Measurements from ENCODE around the gene DTNBP1.

DNA sequence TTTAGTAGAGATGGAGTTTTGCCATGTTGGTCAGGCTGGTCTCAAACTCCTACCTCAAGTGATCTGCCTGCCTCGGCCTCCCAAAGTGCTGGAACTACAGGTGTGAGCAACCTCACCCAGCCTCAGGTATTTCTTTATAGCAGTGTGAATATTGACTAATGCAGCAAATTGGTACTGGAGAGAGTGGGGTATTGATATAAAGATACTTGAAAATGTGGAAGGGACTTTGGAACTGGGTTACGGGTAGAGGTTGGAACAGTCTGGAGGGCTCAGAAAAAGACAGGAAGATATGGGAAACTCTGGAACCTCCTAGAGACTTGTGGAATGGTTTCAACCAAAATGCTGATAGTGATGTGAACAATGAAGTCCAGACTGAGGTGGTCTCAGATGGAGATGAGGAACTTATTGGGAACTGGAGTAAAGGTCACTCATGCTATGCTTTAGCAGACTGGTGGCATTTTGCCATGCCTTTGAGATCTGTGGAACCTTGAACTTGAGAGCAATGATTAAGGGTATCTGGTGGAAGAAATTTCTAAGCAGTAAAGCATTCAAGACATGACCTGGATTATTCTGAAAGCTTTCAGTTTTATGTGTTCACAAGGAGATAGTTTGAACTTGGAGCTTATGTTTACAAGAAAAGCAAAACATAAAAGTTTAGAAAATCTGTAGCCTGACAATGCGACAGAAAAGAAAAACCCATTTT, 127.2 kb downstream of the DTNBP1 start:
- TF ChIP-seq, protein P1, sequence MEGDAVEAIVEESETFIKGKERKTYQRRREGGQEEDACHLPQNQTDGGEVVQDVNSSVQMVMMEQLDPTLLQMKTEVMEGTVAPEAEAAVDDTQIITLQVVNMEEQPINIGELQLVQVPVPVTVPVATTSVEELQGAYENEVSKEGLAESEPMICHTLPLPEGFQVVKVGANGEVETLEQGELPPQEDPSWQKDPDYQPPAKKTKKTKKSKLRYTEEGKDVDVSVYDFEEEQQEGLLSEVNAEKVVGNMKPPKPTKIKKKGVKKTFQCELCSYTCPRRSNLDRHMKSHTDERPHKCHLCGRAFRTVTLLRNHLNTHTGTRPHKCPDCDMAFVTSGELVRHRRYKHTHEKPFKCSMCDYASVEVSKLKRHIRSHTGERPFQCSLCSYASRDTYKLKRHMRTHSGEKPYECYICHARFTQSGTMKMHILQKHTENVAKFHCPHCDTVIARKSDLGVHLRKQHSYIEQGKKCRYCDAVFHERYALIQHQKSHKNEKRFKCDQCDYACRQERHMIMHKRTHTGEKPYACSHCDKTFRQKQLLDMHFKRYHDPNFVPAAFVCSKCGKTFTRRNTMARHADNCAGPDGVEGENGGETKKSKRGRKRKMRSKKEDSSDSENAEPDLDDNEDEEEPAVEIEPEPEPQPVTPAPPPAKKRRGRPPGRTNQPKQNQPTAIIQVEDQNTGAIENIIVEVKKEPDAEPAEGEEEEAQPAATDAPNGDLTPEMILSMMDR (conservative IDR thresholded peaks at IDR 0.05; ENCODE audit: low read depth, low read length), result no peak
- TF ChIP-seq MXI1 (IDR thresholded peaks at IDR 0.05; ENCODE audit: borderline replicate concordance, low read depth, low read length) (no peak), POLR2A (IDR thresholded peaks at IDR 0.05; ENCODE audit: low read depth, low read length) (no peak), RAD21 (IDR thresholded peaks at IDR 0.05; ENCODE audit: low read length) (no peak), CHD1 (IDR thresholded peaks at IDR 0.05; ENCODE audit: low read depth, low read length) (no peak), NFE2L2 (IDR thresholded peaks at IDR 0.05; ENCODE audit: low read depth, low read length) (no peak), CEBPB (IDR thresholded peaks at IDR 0.05; ENCODE audit: low read depth, low read length) (no peak), MAZ (IDR thresholded peaks at IDR 0.05; ENCODE audit: borderline replicate concordance, low read depth, low read length) (no peak)
- TF ChIP-seq, protein P2, sequence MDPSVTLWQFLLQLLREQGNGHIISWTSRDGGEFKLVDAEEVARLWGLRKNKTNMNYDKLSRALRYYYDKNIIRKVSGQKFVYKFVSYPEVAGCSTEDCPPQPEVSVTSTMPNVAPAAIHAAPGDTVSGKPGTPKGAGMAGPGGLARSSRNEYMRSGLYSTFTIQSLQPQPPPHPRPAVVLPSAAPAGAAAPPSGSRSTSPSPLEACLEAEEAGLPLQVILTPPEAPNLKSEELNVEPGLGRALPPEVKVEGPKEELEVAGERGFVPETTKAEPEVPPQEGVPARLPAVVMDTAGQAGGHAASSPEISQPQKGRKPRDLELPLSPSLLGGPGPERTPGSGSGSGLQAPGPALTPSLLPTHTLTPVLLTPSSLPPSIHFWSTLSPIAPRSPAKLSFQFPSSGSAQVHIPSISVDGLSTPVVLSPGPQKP (IDR thresholded peaks at IDR 0.05; ENCODE audit: borderline replicate concordance, low read depth, low read length), result no peak
